IMR-90 (cell line): ENCODE results near the gene A1CF. TPM values are rescaled to one million over a fixed set of nuclear protein-coding genes. Genes with fewer than 3 reads are reported as not detected.

Experiments
- ATAC-seq: fragments of 200-7000 bp; cut with Tn5 transposase; 2 replicates; pipeline ENCODE4 v1.9.1; 2020; ENCODE audit warnings: low read depth, mild to moderate bottlenecking, moderate library complexity
- BruUV-seq: library from RNA; stranded (reverse); fragments of 400-500 nt; replicated peaks from 2 replicates; lab custom pipeline; 2021; lab: Mats Ljungman, UMichigan
- CTCF ChIA-PET: fragments of 300-600 bp; formaldehyde crosslinking; extraction: SDS; loops from one replicate; lab custom pipeline; 2021; ENCODE audit warnings: antibody characterized with exemption; lab: Yijun Ruan, JAX
- POLR2A ChIA-PET: fragments of 300-600 bp; sonication (Branson Sonifier 250); formaldehyde crosslinking; loops from one replicate; lab custom pipeline; 2022; ENCODE audit warnings: antibody characterized with exemption; ENCODE audit not compliant: unreplicated experiment; lab: Charles Lee
- DNase-seq: peaks from one replicate; pipeline ENCODE4 v3.0.0; 2013
- H2AFZ ChIP-seq: replicated peaks from 2 replicates; pipeline ENCODE3; 2013; ENCODE audit warnings: low read length, mild to moderate bottlenecking; ENCODE audit not compliant: poor library complexity
- H2AK5ac ChIP-seq: 2 replicates; pipeline ENCODE4 v1.6.1; 2013; ENCODE audit warnings: low read depth, low read length, inconsistent platforms
- H2AK9ac ChIP-seq: replicated peaks from 2 replicates; pipeline ENCODE3; 2013; ENCODE audit warnings: mild to moderate bottlenecking, low read depth, low read length, moderate library complexity; ENCODE audit not compliant: poor library complexity
- H2BK120ac ChIP-seq: 2 replicates; pipeline ENCODE4 v1.6.1; 2013; ENCODE audit warnings: low read depth, low read length, inconsistent platforms
- H2BK15ac ChIP-seq: 3 replicates; pipeline ENCODE4 v1.6.1; 2013; ENCODE audit warnings: low read depth, low read length, inconsistent platforms
- H2BK20ac ChIP-seq: 2 replicates; pipeline ENCODE4 v1.6.1; 2013; ENCODE audit warnings: low read depth, mild to moderate bottlenecking, inconsistent platforms, low read length, moderate library complexity
- H2BK5ac ChIP-seq: 2 replicates; pipeline ENCODE4 v1.6.1; 2013; ENCODE audit warnings: mild to moderate bottlenecking, low read depth, low read length, inconsistent platforms; ENCODE audit not compliant: poor library complexity, severe bottlenecking
- H3K14ac ChIP-seq: replicated peaks from 2 replicates; pipeline ENCODE4 v1.6.1; 2013; ENCODE audit warnings: low read depth, low read length, inconsistent platforms
- H3K18ac ChIP-seq: 2 replicates; pipeline ENCODE4 v1.6.1; 2013; ENCODE audit warnings: low read depth, low read length, control low read depth
- H3K23ac ChIP-seq: 2 replicates; pipeline ENCODE4 v1.6.1; 2013; ENCODE audit warnings: low read depth, low read length, inconsistent platforms
- H3K27ac ChIP-seq: 2 replicates; pipeline ENCODE4 v1.5.1; 2013; ENCODE audit warnings: mild to moderate bottlenecking, control low read depth, low read length; ENCODE audit not compliant: insufficient read depth
- H3K27me3 ChIP-seq: 2 replicates; pipeline ENCODE4 v1.6.1; 2013; ENCODE audit warnings: low read length; ENCODE audit not compliant: control insufficient read depth, insufficient read depth
- H3K36me3 ChIP-seq: 2 replicates; pipeline ENCODE4 v1.6.1; 2013; ENCODE audit warnings: low read length, mixed read lengths; ENCODE audit not compliant: control insufficient read depth, insufficient read depth
- H3K4ac ChIP-seq: 2 replicates; pipeline ENCODE4 v1.6.1; 2013; ENCODE audit warnings: low read depth, low read length, inconsistent platforms
- H3K4me1 ChIP-seq: 2 replicates; pipeline ENCODE4 v1.6.1; 2013; ENCODE audit warnings: low read length, mixed read lengths; ENCODE audit not compliant: control insufficient read depth, insufficient read depth
- H3K4me2 ChIP-seq: 2 replicates; pipeline ENCODE4 v1.6.1; 2013; ENCODE audit warnings: low read depth, mild to moderate bottlenecking, control low read depth, low read length, moderate library complexity
- H3K4me3 ChIP-seq: 2 replicates; pipeline ENCODE4 v1.5.1; 2013; ENCODE audit warnings: low read depth, mild to moderate bottlenecking, control low read depth, low read length, moderate library complexity; ENCODE audit not compliant: insufficient read depth
- H3K56ac ChIP-seq: 2 replicates; pipeline ENCODE4 v1.6.1; 2013; ENCODE audit warnings: low read length, inconsistent platforms; ENCODE audit not compliant: insufficient read depth; ENCODE audit errors: extremely low read depth
- H3K79me1 ChIP-seq, 2 experiments: 2 replicates each; pipeline ENCODE4 v1.6.1; 2013; ENCODE audit warnings: low read length in 2 of 2, inconsistent platforms in 1 of 2, low read depth in 1 of 2
- H3K9ac ChIP-seq: 2 replicates; pipeline ENCODE4 v1.6.1; 2013; ENCODE audit warnings: low read depth, low read length, control low read depth
- H3K9me1 ChIP-seq: 2 replicates; pipeline ENCODE4 v1.6.1; 2013; ENCODE audit warnings: low read length, inconsistent platforms; ENCODE audit not compliant: insufficient read depth
- H3K9me3 ChIP-seq: 2 replicates; pipeline ENCODE4 v1.6.1; 2013; ENCODE audit warnings: low read length; ENCODE audit not compliant: control insufficient read depth, insufficient read depth
- H4K20me1 ChIP-seq: 2 replicates; pipeline ENCODE4 v1.6.1; 2013; ENCODE audit warnings: low read length, inconsistent platforms; ENCODE audit not compliant: insufficient read depth
- H4K5ac ChIP-seq: 2 replicates; pipeline ENCODE4 v1.6.1; 2013; ENCODE audit warnings: mild to moderate bottlenecking, low read depth, low read length, control low read depth
- H4K8ac ChIP-seq, 2 experiments: 2 replicates each; pipeline ENCODE4 v1.6.1; 2013; ENCODE audit warnings: low read depth in 2 of 2, low read length in 2 of 2, control low read depth in 1 of 2, inconsistent platforms in 1 of 2
- H4K91ac ChIP-seq: 2 replicates; pipeline ENCODE4 v1.6.1; 2013; ENCODE audit warnings: low read depth, low read length, inconsistent platforms; ENCODE audit not compliant: insufficient read depth
- BHLHE40 ChIP-seq: fragments of 150-350 bp; IDR thresholded peaks from 2 replicates; pipeline ENCODE4 v1.6.1; 2016; ENCODE audit warnings: mild to moderate bottlenecking, low read depth, low read length
- CEBPB ChIP-seq: IDR thresholded peaks from 2 replicates; pipeline ENCODE4 v1.6.1; 2012; ENCODE audit warnings: low read depth, low read length, improper control_type of control experiment
- CHD1 ChIP-seq: IDR thresholded peaks from 2 replicates; pipeline ENCODE4 v1.6.1; 2012; ENCODE audit warnings: low read depth, low read length, improper control_type of control experiment
- ELK1 ChIP-seq: fragments of 150-350 bp; IDR thresholded peaks from 2 replicates; pipeline ENCODE4 v1.6.1; 2016; ENCODE audit warnings: low read depth, mild to moderate bottlenecking, low read length, moderate library complexity, borderline replicate concordance
- FOS ChIP-seq: fragments of 150-350 bp; IDR thresholded peaks from 2 replicates; pipeline ENCODE4 v1.6.1; 2016; ENCODE audit warnings: low read depth, low read length
- MAFK ChIP-seq: IDR thresholded peaks from 2 replicates; pipeline ENCODE4 v1.6.1; 2012; ENCODE audit warnings: low read depth, low read length, improper control_type of control experiment
- MXI1 ChIP-seq: IDR thresholded peaks from 2 replicates; pipeline ENCODE4 v1.6.1; 2012; ENCODE audit warnings: low read depth, mild to moderate bottlenecking, low read length, moderate library complexity, borderline replicate concordance
- NFE2L2 ChIP-seq: fragments of 150-350 bp; IDR thresholded peaks from 2 replicates; pipeline ENCODE4 v1.6.1; 2016; ENCODE audit warnings: low read depth, mild to moderate bottlenecking, low read length
- POLR2A ChIP-seq: IDR thresholded peaks from 2 replicates; pipeline ENCODE4 v1.6.1; 2012; ENCODE audit warnings: mild to moderate bottlenecking, low read depth, low read length
- RAD21 ChIP-seq: IDR thresholded peaks from 2 replicates; pipeline ENCODE4 v1.6.1; 2012; ENCODE audit warnings: low read length, improper control_type of control experiment
- RCOR1 ChIP-seq: IDR thresholded peaks from 2 replicates; pipeline ENCODE4 v1.6.1; 2012; ENCODE audit warnings: mild to moderate bottlenecking, low read length, improper control_type of control experiment; ENCODE audit not compliant: insufficient replicate concordance
- SMC3 ChIP-seq: fragments of 150-350 bp; IDR thresholded peaks from 2 replicates; pipeline ENCODE4 v1.6.1; 2016; ENCODE audit warnings: low read depth, mild to moderate bottlenecking, antibody characterized with exemption, low read length, moderate library complexity
- WGBS, 2 experiments: methylation state at CpG; one replicate each; pipeline versions ENCODE4 v1.1.5 to v1.1.7; 2013; ENCODE audit warnings: missing lambda C conversion rate in 2 of 2; ENCODE audit not compliant: insufficient read length in 1 of 2; ENCODE audit errors: extremely low coverage in 2 of 2; 5-methylcytosine and 5-hydroxymethylcytosine counted together
- dilution Hi-C: fragments of 300-500 bp; cut with HindIII; formaldehyde crosslinking; loops from one replicate; pipeline ENCODE4 v1.14.3; 2018; ENCODE audit warnings: low sequenced_read_pairs; ENCODE audit not compliant: unreplicated experiment
- in situ Hi-C: fragments of 300-500 bp; cut with MboI; formaldehyde crosslinking; loops from 3 replicates; pipeline ENCODE4 v1.14.3; 2019; ENCODE audit warnings: low sequenced_read_pairs, inconsistent platforms, mixed read lengths
- intact Hi-C: fragments of 100-400 bp; cut with micrococcal nuclease; formaldehyde crosslinking; loops from 2 replicates; pipeline ENCODE4 v1.10.0; 2022
- polyA plus RNA-seq, 3 experiments: library from polyadenylated mRNA; depleted of rRNA; stranded (reverse); fragments of >200 nt; gene quantifications; 2 replicates each; pipeline ENCODE4 v1.2.3, GENCODE V29; 2012; ENCODE audit warnings: low replicate concordance in 1 of 3
- total RNA-seq: library from RNA; depleted of rRNA; stranded (reverse); fragments of >200 nt; gene quantifications from 2 replicates; pipeline ENCODE4 v1.2.3, GENCODE V29; 2012
- TF ChIP-seq, protein P1 (sequence below): fragments of 150-350 bp; IDR thresholded peaks from 2 replicates; pipeline ENCODE4 v1.6.1; 2017; ENCODE audit warnings: mild to moderate bottlenecking, antibody characterized with exemption, low read length, low read depth
- TF ChIP-seq, protein P2 (sequence below): conservative IDR thresholded peaks from 2 replicates; pipeline ENCODE4 v1.5.1; 2012; ENCODE audit warnings: mild to moderate bottlenecking, low read depth, low read length, improper control_type of control experiment

Gene A1CF
- total and polyA plus RNA-seq, 2 of the 4 experiments (the other 2 are of a cell fraction), result not detected

GRCh38 chr10:50928190-50928552 is 42.7 kb upstream of the A1CF start:
- Histone ChIP-seq H3K4me2 (no peak overlapping the region), H2AFZ (no peak overlapping the region)
- in situ Hi-C loops, result no loop called here

More at GRCh38 chr10:50928190-50928552, 42.7 kb upstream of the A1CF start:
- POLR2A ChIA-PET, result no interaction called here
- Histone ChIP-seq H3K4me3 (no peak overlapping the region), H3K4me1 (no peaks in the 10 kb centered on the region), H3K14ac (no peak overlapping the region), H3K9me1 (no peaks in the 10 kb centered on the region), H4K5ac (no peak overlapping the region), H3K79me1 (no peaks in the 10 kb centered on the region), H3K36me3 (no peaks in the 10 kb centered on the region), H2BK5ac (no peak overlapping the region), H3K9me3 (peaks cover under 1% of the 10 kb centered on the region; the same call in 1 of the 2 replicates), H4K91ac (no peak overlapping the region), H3K9ac (no peak overlapping the region), H3K4ac (no peak overlapping the region), H3K23ac (no peak overlapping the region), H3K27me3 (peaks cover 5% of the 10 kb centered on the region), H3K27ac (no peak overlapping the region), H3K18ac (no peak overlapping the region), H4K8ac (no peak overlapping the region), H4K20me1 (no peaks in the 10 kb centered on the region), H2BK120ac (no peak overlapping the region), H2AK5ac (no peak overlapping the region), H2AK9ac (no peak overlapping the region), H3K56ac (no peak overlapping the region), H2BK15ac (no peak overlapping the region), H2BK20ac (no peak overlapping the region)
- intact Hi-C loops, result no loop called here
- ATAC-seq, result no peak
- WGBS, 2 experiments, result no CpG with 5 or more reads among the region's 2 CpGs
- DNase-seq, result no peak
- CTCF ChIA-PET, result no interaction called here
- no TSS peak for BruUV-seq
- dilution Hi-C loops, result no loop called here
- TF ChIP-seq RAD21 (no peak), CHD1 (no peak), MAFK (no peak), NFE2L2 (no peak), RCOR1 (no peak), FOS (no peak), ELK1 (no peak), CEBPB (no peak), SMC3 (no peak), BHLHE40 (no peak), POLR2A (no peak), MXI1 (no peak)
- TF ChIP-seq, protein P1, sequence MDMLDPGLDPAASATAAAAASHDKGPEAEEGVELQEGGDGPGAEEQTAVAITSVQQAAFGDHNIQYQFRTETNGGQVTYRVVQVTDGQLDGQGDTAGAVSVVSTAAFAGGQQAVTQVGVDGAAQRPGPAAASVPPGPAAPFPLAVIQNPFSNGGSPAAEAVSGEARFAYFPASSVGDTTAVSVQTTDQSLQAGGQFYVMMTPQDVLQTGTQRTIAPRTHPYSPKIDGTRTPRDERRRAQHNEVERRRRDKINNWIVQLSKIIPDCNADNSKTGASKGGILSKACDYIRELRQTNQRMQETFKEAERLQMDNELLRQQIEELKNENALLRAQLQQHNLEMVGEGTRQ, result no peak
- TF ChIP-seq, protein P2, sequence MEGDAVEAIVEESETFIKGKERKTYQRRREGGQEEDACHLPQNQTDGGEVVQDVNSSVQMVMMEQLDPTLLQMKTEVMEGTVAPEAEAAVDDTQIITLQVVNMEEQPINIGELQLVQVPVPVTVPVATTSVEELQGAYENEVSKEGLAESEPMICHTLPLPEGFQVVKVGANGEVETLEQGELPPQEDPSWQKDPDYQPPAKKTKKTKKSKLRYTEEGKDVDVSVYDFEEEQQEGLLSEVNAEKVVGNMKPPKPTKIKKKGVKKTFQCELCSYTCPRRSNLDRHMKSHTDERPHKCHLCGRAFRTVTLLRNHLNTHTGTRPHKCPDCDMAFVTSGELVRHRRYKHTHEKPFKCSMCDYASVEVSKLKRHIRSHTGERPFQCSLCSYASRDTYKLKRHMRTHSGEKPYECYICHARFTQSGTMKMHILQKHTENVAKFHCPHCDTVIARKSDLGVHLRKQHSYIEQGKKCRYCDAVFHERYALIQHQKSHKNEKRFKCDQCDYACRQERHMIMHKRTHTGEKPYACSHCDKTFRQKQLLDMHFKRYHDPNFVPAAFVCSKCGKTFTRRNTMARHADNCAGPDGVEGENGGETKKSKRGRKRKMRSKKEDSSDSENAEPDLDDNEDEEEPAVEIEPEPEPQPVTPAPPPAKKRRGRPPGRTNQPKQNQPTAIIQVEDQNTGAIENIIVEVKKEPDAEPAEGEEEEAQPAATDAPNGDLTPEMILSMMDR, result no peak
